Measurements from ENCODE around the gene NCAPD2.

- TF ChIP-seq CTCF (IDR thresholded peaks at IDR 0.05) (no peak), POLR2A (IDR thresholded peaks at IDR 0.05) (no peak), POLR2AphosphoS5 (IDR thresholded peaks at IDR 0.05) (no peak)
Observed at GRCh38 chr12:6573001-6573400, 79.1 kb downstream of the NCAPD2 start.
